Activated naive CD8-positive, alpha-beta T cell treated with anti-CD3 and anti-CD28 coated beads, Interleukin-2, amount 50 U/mL, for 24 hours (primary cell): ENCODE measurements around the gene SPA17.

ENCODE experiments used
- ATAC-seq: fragments of 150-1000 bp; cut with Tn5 transposase; one replicate; pipeline ENCODE4 v1.10.0; 2021
- DNase-seq: peaks from one replicate; pipeline ENCODE4 v3.0.0; 2021
- H3K27ac Mint-ChIP-seq: one replicate; pipeline ENCODE4 v1.8.0; 2021; ENCODE audit warnings: mild to moderate bottlenecking, mixed read lengths
- H3K27me3 Mint-ChIP-seq: one replicate; pipeline ENCODE4 v1.8.0; 2021; ENCODE audit warnings: mixed read lengths
- H3K36me3 Mint-ChIP-seq: one replicate; pipeline ENCODE4 v1.8.0; 2021; ENCODE audit warnings: low read depth, mixed read lengths
- H3K4me1 Mint-ChIP-seq: one replicate; pipeline ENCODE4 v1.8.0; 2021; ENCODE audit warnings: mixed read lengths
- H3K4me3 Mint-ChIP-seq: one replicate; pipeline ENCODE4 v1.8.0; 2021; ENCODE audit warnings: mild to moderate bottlenecking, moderate library complexity, mixed read lengths
- H3K9me3 Mint-ChIP-seq: one replicate; pipeline ENCODE4 v1.8.0; 2021; ENCODE audit warnings: mixed read lengths

The SPA17 gene

DNA sequence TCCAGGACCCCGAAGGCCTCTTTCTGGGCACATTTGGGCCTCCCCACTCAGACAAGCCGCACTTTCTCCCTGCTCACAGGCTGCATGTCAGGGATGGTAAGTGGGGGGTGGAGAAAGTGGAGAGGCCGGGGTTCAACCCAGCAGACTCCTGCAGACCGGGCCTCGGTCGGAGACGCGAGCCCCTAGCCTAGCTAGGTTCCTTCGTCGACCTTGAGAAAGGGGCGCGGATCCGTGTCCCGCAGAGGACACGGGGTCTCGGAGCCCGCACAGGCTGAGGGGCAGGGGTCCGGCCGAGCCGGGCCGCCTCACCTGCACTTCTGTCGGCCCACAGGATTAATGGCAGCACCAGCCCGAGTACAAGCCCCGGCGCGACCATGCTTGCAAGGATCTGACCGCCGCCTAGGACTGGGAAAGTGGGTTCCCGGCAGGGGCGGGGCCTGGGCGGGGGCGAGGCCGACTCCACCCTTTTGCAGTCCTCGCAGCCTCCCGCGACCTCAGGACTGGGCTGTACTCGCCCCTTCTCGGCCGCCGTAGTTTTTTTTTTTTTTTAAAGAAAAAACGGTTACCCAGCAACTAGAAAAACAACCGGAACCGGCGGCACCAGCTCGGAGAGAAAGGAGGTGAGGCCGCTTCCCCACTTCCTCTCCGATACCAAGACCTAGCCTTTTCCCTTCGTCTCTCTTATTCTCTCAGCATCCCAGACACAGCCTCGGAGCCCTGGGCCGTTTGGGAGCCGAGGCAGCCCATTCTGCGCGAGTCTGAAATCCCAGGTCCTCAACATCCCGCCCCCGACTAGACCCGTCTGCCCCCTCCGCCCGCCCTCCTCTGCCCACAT lies at the start of gene SPA17, which contains the start of gene SIAE:
TSS of gene SPA17 (plus strand) at position 572 of the 835 bp plus-strand sequence. CDS start 1,361 bp downstream, outside the sequence.
TSS of gene SIAE (minus strand) at position 407 of the 835 bp plus-strand sequence. CDS start at position 376, 31 bp downstream.
- Mint-ChIP-seq H3K36me3 (peaks cover 5% of the 10 kb centered on the region), H3K9me3 (no peaks in the 10 kb centered on the region), H3K4me1 (peaks cover 35% of the 10 kb centered on the region), H3K27ac (peak within 1 kb of the TSS; percentile 92), H3K4me3 (peak within 1 kb of the TSS; percentile 84), H3K27me3 (peaks cover 2% of the 10 kb centered on the region)
- DNase-seq = peak; percentile 92
- peak; percentile 94 for ATAC-seq

- Mint-ChIP-seq H3K27me3 (no peaks in the 10 kb centered on the region), H3K27ac (no peak overlapping the region), H3K4me1 (peaks cover 10% of the 10 kb centered on the region), H3K4me3 (no peak overlapping the region), H3K9me3 (no peaks in the 10 kb centered on the region), H3K36me3 (peaks cover 37% of the 10 kb centered on the region)
- ATAC-seq (no peak), DNase-seq (no peak)
Observed at GRCh38 chr11:124625504-124626168, 48.1 kb upstream of the SPA17 start.

- H3K36me3 Mint-ChIP-seq = peaks cover 51% of the 10 kb centered on the region
- ATAC-seq (no peak), DNase-seq (no peak)
- no peak overlapping the region for H3K4me3 Mint-ChIP-seq
- peak overlapping the region; percentile 18 for H3K27ac Mint-ChIP-seq
- no peaks in the 10 kb centered on the region for H3K9me3 Mint-ChIP-seq
- peaks cover 10% of the 10 kb centered on the region for H3K4me1 Mint-ChIP-seq
- no peaks in the 10 kb centered on the region for H3K27me3 Mint-ChIP-seq
Observed at GRCh38 chr11:124627546-124627945, 46.2 kb upstream of the SPA17 start.

- Mint-ChIP-seq H3K36me3 (peaks cover 61% of the 10 kb centered on the region), H3K27ac (peak overlapping the region; percentile 1), H3K4me3 (no peak overlapping the region), H3K9me3 (no peaks in the 10 kb centered on the region), H3K27me3 (no peaks in the 10 kb centered on the region), H3K4me1 (peaks cover under 1% of the 10 kb centered on the region)
- no peak for DNase-seq
- no peak for ATAC-seq
Observed at GRCh38 chr11:124629961-124630360, 43.7 kb upstream of the SPA17 start.

- Mint-ChIP-seq H3K27ac (no peak overlapping the region), H3K4me3 (no peak overlapping the region), H3K4me1 (no peaks in the 10 kb centered on the region), H3K27me3 (no peaks in the 10 kb centered on the region), H3K9me3 (no peaks in the 10 kb centered on the region), H3K36me3 (peaks cover 53% of the 10 kb centered on the region)
- ATAC-seq (no peak), DNase-seq (no peak)
Observed at GRCh38 chr11:124633355-124633754, 40.3 kb upstream of the SPA17 start.

DNA sequence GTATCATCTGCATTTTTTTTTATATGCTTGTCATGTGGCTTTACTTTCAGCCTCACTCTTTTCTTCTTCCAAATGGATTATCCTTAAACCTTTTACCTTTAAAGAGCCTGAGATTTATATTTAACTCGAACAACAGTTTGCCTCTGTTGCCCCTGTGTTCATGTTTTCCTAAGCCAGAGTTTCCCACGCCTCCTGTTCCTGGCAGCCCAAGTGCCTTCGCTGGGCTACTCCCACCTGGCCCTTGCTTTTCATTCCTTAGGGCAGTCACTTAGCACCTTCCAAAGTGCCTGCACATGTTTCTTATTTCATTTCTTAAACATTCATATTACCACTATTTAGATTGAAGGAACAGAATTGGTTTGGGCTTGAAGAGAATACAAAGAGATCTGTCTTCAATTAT lies 37.8 kb upstream of the SPA17 start:
- H3K27me3 Mint-ChIP-seq = no peaks in the 10 kb centered on the region
- peak overlapping the region; percentile 29 for H3K27ac Mint-ChIP-seq
- H3K4me3 Mint-ChIP-seq = no peak overlapping the region
- H3K36me3 Mint-ChIP-seq = peaks cover 40% of the 10 kb centered on the region
- ATAC-seq = no peak
- DNase-seq = no peak
- no peaks in the 10 kb centered on the region for H3K9me3 Mint-ChIP-seq
- H3K4me1 Mint-ChIP-seq = no peaks in the 10 kb centered on the region

GRCh38 chr11:124638500-124638899 lies 35.2 kb upstream of the SPA17 start:
- ATAC-seq (no peak), DNase-seq (no peak)
- Mint-ChIP-seq H3K4me1 (no peaks in the 10 kb centered on the region), H3K4me3 (no peak overlapping the region), H3K9me3 (no peaks in the 10 kb centered on the region), H3K27me3 (no peaks in the 10 kb centered on the region), H3K36me3 (peaks cover 22% of the 10 kb centered on the region), H3K27ac (no peak overlapping the region)

GRCh38 chr11:124639186-124639585 lies 34.5 kb upstream of the SPA17 start:
- H3K27me3 Mint-ChIP-seq = no peaks in the 10 kb centered on the region
- no peak overlapping the region for H3K4me3 Mint-ChIP-seq
- H3K4me1 Mint-ChIP-seq = no peaks in the 10 kb centered on the region
- no peaks in the 10 kb centered on the region for H3K9me3 Mint-ChIP-seq
- H3K27ac Mint-ChIP-seq = no peak overlapping the region
- peaks cover 16% of the 10 kb centered on the region for H3K36me3 Mint-ChIP-seq
- DNase-seq = no peak
- ATAC-seq = no peak

DNA sequence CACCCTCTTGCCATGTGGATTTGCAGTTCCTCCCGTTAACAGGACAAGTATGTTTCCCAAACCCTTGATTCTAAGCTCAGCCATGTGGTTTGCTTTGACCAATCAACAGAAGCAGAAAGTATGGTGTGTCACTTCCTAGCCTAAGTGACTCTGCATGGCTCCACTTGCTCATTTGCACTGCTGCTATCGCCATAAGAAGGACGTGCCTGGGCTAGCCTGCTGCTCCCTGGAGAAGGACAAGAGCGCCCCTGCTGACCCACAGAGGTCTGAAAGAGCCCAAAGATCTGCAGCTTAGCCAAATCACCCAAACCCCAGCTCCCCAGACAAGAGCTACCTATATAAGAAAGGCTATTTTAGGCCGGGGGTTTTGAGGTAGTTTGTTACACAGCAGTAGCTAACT lies 33.0 kb upstream of the SPA17 start:
- Mint-ChIP-seq H3K27ac (no peak overlapping the region), H3K9me3 (no peaks in the 10 kb centered on the region), H3K4me3 (no peak overlapping the region), H3K4me1 (no peaks in the 10 kb centered on the region), H3K27me3 (no peaks in the 10 kb centered on the region), H3K36me3 (peaks cover 15% of the 10 kb centered on the region)
- DNase-seq (no peak), ATAC-seq (no peak)

DNA sequence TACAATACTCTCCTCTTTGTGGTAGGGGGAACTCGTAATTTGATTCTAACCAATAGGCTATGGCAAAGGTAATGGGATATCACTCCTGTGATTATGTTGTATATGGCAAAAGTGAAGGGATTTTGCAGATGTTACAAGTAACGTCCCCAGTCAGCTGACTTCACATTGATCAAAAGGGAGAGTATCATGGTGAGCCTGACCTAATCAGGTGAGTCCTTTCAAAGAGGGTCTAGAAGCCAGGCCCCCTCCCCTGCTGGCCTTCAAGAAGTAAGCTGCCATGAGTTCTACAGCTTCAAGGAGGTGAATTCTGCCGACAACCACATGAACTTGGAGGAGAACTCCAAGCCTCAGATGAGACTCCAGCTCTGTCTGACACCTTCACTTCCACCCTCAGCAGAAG lies 31.1 kb upstream of the SPA17 start:
- Mint-ChIP-seq H3K4me1 (peaks cover 3% of the 10 kb centered on the region), H3K4me3 (no peak overlapping the region), H3K27me3 (no peaks in the 10 kb centered on the region), H3K9me3 (no peaks in the 10 kb centered on the region), H3K27ac (no peak overlapping the region), H3K36me3 (peaks cover 3% of the 10 kb centered on the region)
- ATAC-seq (no peak), DNase-seq (no peak)

DNA sequence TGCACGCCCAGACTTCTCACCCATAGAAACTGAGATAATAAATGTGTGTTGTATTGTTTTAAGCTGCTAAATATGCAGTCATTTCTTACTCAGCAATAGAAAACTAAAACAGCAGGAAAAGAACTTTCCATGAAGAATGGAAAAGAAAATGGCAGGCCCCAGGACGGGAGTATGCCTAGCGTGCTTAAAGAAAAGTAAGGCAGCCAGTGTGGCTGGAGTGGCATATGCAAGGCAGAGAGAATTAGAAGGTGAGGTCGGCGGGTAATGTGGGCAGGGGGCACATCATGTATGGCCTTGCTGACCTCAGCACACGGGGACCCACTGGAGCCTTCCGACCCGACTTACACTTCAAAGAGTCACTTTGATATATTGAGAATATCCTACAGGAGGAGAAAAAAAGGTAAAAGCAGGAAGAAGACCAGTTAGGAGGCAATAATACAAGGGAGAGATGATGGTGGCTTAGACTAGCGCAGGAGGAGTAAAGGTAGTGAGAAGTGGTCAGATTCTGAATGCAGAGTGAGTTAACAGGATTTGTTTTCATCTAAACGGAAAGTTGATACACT lies 30.6 kb upstream of the SPA17 start:
- ATAC-seq (no peak), DNase-seq (no peak)
- Mint-ChIP-seq H3K27me3 (no peaks in the 10 kb centered on the region), H3K4me1 (peaks cover 3% of the 10 kb centered on the region), H3K36me3 (peaks cover 3% of the 10 kb centered on the region), H3K9me3 (no peaks in the 10 kb centered on the region), H3K27ac (no peak overlapping the region), H3K4me3 (no peak overlapping the region)

DNA sequence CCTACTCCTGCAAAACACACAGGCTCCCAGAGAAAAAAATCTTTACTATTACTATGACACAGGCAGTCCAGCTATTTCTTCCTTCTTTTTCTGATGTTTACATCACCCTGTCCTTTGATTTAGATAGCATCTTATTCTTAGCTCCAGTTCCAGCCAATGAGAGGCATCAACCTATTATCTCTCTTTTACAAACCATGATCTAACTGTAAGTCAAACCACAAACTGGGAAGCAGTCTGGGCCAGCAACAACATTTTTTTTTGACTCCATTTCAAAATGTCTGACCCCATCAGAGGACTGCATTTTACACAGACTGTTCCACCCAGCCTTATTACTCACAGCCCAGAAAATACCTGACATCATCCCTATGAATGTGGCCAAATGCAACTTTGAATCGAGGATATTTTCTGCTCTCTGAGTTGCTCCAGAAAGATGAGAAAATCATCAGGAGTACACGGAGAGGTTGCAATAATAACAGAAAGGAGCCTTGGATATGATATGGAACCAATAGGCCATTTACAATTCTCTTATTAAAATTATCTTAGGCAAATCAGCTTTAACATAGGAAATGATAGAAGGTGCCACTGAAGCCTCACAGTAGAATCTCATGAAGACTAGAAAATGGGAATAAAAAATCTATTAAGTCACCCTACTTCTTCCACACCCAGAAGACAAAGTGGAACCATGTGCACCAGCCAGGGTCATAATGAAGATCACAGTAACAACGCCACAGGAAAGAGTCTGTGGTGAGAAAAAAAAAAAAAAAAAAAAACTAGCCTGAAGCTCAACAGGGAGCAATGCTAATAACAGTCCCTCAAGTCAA lies 29.9 kb upstream of the SPA17 start:
- DNase-seq (no peak), ATAC-seq (no peak)
- Mint-ChIP-seq H3K4me1 (peaks cover 3% of the 10 kb centered on the region), H3K36me3 (no peaks in the 10 kb centered on the region), H3K4me3 (no peak overlapping the region), H3K27me3 (no peaks in the 10 kb centered on the region), H3K27ac (no peak overlapping the region), H3K9me3 (no peaks in the 10 kb centered on the region)

- Mint-ChIP-seq H3K9me3 (no peaks in the 10 kb centered on the region), H3K36me3 (no peaks in the 10 kb centered on the region), H3K4me1 (peaks cover 3% of the 10 kb centered on the region), H3K4me3 (no peak overlapping the region), H3K27me3 (no peaks in the 10 kb centered on the region), H3K27ac (no peak overlapping the region)
- DNase-seq (peak; percentile 18), ATAC-seq (no peak)
Observed at GRCh38 chr11:124644426-124645280, 29.1 kb upstream of the SPA17 start.
